Stimulated activated CD8-positive, alpha-beta memory T cell treated with anti-CD3 and anti-CD28 coated beads, Interleukin-4, amount 100 ng/mL, for 4 hours (primary cell): ENCODE measurements around the gene NPHP4.
"Not testable (repeated sequence)": the region's sequence is repeated elsewhere in the genome, so short reads cannot be mapped to it uniquely, and the experiment has no call there.

ENCODE experiments used
- DNase-seq, 2 donors: peaks; one replicate each; pipeline ENCODE4 v3.0.0-alpha.2; 2020; ENCODE audit warnings: low read depth in 2 of 2, low spot score in 1 of 2

Gene NPHP4

GRCh38 chr1:5936621-5937372 is 55.4 kb downstream of the NPHP4 start:
- DNase-seq, result no peak

- no peak for DNase-seq
Observed at GRCh38 chr1:5936126-5936525, 56.1 kb downstream of the NPHP4 start.

- DNase-seq, result no peak
Observed at GRCh38 chr1:5935026-5935425, 57.2 kb downstream of the NPHP4 start.

- no peak for DNase-seq
Observed at GRCh38 chr1:5934058-5934884, 58.0 kb downstream of the NPHP4 start.

GRCh38 chr1:5933676-5934057 is 58.6 kb downstream of the NPHP4 start:
- DNase-seq, result no peak

- no peak for DNase-seq
Observed at GRCh38 chr1:5933050-5933449, 59.2 kb downstream of the NPHP4 start.

- no peak for DNase-seq
Observed at GRCh38 chr1:5928714-5929400, 63.4 kb downstream of the NPHP4 start.

GRCh38 chr1:5927506-5928370 is 64.5 kb downstream of the NPHP4 start:
- no peak for DNase-seq

- DNase-seq, result no peak
Observed at GRCh38 chr1:5926686-5927435, 65.4 kb downstream of the NPHP4 start.

GRCh38 chr1:5922700-5923330 is 69.4 kb downstream of the NPHP4 start:
- not testable (repeated sequence) for DNase-seq

- DNase-seq, result no peak
Observed at GRCh38 chr1:5921671-5922070, 70.6 kb downstream of the NPHP4 start.

- DNase-seq, result no peak
Observed at GRCh38 chr1:5921129-5921528, 71.1 kb downstream of the NPHP4 start.

GRCh38 chr1:5920201-5920600 is 72.0 kb downstream of the NPHP4 start:
- no peak for DNase-seq

GRCh38 chr1:5918275-5918649 is 74.0 kb downstream of the NPHP4 start:
- DNase-seq, result no peak

GRCh38 chr1:5917591-5918274 is 74.5 kb downstream of the NPHP4 start:
- DNase-seq, result no peak

- DNase-seq, result no peak
Observed at GRCh38 chr1:5917281-5917590, 75.0 kb downstream of the NPHP4 start.

- DNase-seq, result no peak
Observed at GRCh38 chr1:5916572-5917280, 75.5 kb downstream of the NPHP4 start.

GRCh38 chr1:5915587-5916571 is 76.3 kb downstream of the NPHP4 start:
- DNase-seq, result no peak
